HG03457 (cell line): ENCODE results near the gene GAD1.

Experiments used
- ATAC-seq: cut with Tn5 transposase; IDR thresholded peaks from one replicate; pipeline ENCODE4 v1.9.1; 2021; ENCODE audit warnings: moderate number of reproducible peaks; ENCODE audit not compliant: unreplicated experiment

GAD1 gene

GRCh38 chr2:170816504-170817092, at the start of gene GAD1:
TSS of gene GAD1 (plus strand) at chr2:170816887. CDS start at chr2:170818592, 1,705 bp downstream.
- ATAC-seq = no peak

GRCh38 chr2:170770008-170770605, 46.6 kb upstream of the GAD1 start, which contains the start of gene ERICH2:
TSS of gene ERICH2 (plus strand) at chr2:170770378. CDS start at chr2:170770682, 304 bp downstream.
- ATAC-seq = no peak

GRCh38 chr2:170770606-170771420, 45.9 kb upstream of the GAD1 start:
- no peak for ATAC-seq

DNA sequence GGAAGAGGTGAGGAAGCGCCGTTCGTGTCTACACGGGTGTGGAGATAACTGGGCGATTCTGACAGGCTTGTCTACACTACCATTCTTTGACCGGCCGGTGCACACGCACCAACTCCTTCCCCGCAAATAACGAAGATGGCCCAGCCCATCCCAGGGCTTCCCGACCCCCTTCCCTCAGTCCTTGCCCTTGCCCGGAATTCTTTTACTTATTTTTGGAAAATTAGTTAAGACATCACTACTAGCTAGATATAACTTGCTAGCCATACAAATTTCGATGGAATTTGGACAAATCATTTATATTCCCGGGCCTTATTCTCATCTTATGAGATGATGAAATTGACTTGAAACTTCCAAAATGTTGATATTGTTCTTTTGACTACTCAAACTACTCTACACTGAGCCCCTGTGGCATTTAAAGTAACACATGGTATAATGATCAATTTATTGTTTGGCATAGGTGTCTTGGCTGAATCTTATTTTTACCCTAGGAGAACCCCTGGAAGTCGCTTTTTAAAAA, 45.2 kb upstream of the GAD1 start:
- ATAC-seq = no peak

DNA sequence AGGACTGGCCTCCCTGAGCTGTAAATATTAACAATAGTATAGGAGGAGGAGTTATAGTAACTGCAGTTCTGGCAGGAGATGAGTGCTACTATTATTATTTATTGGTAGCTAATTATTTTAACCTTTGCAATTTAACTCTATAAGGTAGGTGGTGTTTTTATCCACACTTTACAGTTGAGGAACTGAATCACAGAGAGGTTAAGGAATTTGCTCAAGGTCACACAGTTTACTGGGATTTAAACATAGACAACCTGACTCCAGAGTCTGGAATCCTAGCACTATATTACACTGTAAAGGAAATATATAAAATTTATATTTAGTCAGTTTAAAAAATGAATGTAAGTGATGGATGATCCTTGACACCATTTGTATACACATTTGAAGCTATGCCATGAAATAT, 44.4 kb upstream of the GAD1 start:
- no peak for ATAC-seq

GRCh38 chr2:170774074-170774473, 42.6 kb upstream of the GAD1 start:
- ATAC-seq = no peak

GRCh38 chr2:170778900-170779299, 37.8 kb upstream of the GAD1 start:
- no peak for ATAC-seq

GRCh38 chr2:170779304-170779703, 37.4 kb upstream of the GAD1 start:
- no peak for ATAC-seq

GRCh38 chr2:170782673-170783072, 34.0 kb upstream of the GAD1 start:
- ATAC-seq = no peak

- no peak for ATAC-seq
Measured at GRCh38 chr2:170783549-170783948, 33.1 kb upstream of the GAD1 start.

DNA sequence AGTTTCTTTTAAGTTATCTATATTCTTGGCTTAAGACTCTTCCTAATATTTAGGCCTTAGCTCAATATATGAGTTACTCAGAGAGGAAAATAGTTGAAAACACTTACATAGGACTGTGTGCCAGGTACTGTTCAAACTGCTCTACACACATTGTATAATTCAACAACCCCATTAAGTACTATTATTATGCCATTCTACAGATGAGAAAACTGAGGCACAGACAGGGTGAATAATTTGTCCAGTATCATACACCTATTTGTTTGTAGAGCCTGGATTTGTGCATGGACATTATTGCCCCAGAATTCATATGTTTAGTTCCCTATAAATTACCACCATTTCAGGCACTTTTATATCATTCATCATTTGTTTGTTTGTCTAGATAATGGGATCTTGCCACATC, 17.7 kb upstream of the GAD1 start:
- no peak for ATAC-seq

GRCh38 chr2:170806548-170806947, 10.1 kb upstream of the GAD1 start:
- ATAC-seq = no peak

GRCh38 chr2:170812710-170813600, 3.7 kb upstream of the GAD1 start:
- no peak for ATAC-seq

GRCh38 chr2:170813611-170814532, 2.8 kb upstream of the GAD1 start:
- no peak for ATAC-seq

DNA sequence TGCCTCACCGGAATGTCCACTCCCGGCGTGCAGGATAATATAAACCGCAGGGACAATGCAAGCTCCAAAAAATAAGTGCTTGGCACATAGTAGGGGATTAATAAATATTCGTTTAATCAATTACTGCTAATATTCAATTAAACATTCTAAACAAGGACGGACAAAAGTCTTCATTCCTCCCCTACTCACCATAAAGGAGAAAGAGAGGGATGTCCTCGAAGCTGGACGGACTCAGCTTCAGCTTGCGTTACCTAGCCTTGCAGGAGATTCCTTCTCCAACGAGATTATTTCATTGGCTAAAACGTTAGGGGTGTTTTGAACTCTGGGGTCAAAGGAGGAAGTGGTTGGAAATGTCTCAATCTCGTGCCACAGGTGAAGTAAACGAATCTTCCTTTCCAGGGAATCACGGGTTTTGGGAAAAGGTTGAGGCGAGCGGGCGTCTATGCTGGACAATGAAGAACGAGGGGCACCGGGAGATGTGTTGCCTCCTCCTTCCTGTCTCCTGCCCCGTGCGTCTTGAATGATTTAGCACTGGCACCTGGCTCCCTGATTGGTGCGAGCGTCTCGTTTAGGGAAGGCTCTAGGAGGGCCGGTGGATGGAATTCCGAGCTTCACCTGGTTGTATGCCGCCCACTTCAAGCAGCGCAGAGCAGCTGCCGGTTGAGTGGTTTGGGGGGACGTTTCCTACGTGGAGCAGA, 2.0 kb upstream of the GAD1 start:
- ATAC-seq = no peak

GRCh38 chr2:170815311-170815710, 1.4 kb upstream of the GAD1 start:
- ATAC-seq = no peak

DNA sequence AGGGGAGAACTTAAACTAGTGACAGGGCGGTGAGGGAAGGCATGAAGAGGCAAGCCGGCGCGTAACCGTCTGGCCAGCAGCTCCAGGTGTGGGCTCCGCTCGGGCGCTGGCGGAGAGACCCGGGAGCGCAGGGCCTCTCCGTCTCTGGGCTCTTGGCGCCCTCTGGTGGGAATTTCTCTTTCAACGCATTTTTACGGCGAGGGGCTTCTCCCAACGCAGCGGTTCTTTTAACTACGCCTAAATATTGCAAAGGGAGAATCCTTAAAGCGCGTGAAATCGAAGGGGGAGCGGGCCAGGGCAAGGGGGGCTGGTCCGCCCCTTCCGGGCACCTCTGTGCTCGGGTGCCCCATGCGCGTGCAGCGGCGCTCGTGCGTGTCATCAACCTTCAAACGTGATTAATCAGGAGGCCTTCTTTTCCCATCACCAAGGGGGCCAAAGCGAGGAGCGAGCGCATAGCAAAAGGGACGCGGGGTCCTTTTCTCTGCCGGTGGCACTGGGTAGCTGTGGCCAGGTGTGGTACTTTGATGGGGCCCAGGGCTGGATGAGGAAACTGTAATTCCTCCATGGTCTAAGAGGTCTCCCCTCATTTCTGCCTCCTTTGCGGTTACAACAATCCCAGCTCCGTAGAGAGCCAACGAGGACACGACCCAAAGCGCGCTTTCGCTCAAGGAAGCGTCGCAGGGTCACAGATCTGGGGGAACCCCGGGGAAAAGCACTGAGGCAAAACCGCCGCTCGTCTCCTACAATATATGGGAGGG, 762 bp upstream of the GAD1 start:
- ATAC-seq = no peak
